ENCODE measurements around the gene ENTPD5.

DNA sequence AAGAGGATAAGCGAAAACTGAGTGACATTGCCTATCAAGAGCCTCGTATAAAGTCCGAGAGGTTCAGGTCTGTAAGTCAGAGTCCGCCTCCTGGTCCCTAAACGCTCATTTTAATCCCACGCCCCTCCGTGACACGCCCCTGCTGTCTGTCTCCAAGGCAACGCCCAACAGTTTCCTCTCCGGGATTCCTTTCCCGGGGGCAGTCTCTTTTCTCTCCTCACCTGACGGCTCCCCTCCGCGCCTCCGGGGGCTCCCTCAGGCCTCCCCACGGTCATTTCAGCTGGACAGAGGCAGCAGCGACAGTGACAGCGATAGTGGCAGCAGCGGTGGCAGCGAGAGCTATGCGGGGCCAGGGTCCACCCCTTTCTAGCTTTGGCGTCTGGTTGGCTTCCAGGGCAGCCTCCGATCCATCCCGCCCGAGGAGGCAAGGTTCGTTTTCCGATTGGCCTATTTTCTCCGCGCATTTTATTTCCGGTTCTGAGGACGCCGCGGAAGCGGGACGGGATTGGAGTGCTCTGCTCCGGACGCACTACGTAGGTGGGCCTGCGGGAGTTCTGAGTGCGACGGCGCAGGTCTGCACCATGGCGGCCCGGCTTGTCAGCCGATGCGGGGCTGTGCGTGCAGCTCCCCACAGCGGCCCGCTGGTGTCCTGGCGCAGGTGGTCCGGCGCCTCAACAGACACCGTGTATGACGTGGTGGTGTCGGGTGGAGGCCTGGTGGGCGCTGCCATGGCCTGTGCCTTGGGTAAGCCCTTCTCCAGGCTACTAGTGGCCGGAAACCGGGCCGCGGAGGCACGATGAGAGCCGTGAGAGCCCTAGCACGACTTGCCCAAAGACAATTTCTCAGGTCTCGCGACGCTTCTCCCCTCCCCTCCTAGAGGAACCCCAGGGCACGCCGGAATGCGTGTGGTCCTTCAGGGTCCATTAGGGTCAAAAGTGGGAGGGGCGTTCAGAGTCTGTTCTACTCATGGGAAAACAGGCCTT is 69.0 kb downstream of the ENTPD5 start, which contains the start of the genes COQ6 and FAM161B:
- TF ChIP-seq YY1 (IDR thresholded peaks at IDR 0.05; ENCODE audit: low read depth): peak; percentile 90
- TF ChIP-seq, protein P1, sequence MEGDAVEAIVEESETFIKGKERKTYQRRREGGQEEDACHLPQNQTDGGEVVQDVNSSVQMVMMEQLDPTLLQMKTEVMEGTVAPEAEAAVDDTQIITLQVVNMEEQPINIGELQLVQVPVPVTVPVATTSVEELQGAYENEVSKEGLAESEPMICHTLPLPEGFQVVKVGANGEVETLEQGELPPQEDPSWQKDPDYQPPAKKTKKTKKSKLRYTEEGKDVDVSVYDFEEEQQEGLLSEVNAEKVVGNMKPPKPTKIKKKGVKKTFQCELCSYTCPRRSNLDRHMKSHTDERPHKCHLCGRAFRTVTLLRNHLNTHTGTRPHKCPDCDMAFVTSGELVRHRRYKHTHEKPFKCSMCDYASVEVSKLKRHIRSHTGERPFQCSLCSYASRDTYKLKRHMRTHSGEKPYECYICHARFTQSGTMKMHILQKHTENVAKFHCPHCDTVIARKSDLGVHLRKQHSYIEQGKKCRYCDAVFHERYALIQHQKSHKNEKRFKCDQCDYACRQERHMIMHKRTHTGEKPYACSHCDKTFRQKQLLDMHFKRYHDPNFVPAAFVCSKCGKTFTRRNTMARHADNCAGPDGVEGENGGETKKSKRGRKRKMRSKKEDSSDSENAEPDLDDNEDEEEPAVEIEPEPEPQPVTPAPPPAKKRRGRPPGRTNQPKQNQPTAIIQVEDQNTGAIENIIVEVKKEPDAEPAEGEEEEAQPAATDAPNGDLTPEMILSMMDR (IDR thresholded peaks at IDR 0.05): peak; percentile 23
- TF ChIP-seq ELF1 (IDR thresholded peaks at IDR 0.05): peak; percentile 87
- TF ChIP-seq POLR2AphosphoS5 (IDR thresholded peaks at IDR 0.05; ENCODE audit: low read depth, low read length): no peak; the same call in 1 of the 2 replicates
- peak; percentile 95 for TF ChIP-seq GABPA (IDR thresholded peaks at IDR 0.05; ENCODE audit: low read depth)
- TF ChIP-seq RAD21 (IDR thresholded peaks at IDR 0.05; ENCODE audit: low read length): no peak
- no peak for TF ChIP-seq JUND (IDR thresholded peaks at IDR 0.05)
- TF ChIP-seq FOXM1 (IDR thresholded peaks at IDR 0.05; ENCODE audit: low read depth): no peak
- TF ChIP-seq, protein P2, sequence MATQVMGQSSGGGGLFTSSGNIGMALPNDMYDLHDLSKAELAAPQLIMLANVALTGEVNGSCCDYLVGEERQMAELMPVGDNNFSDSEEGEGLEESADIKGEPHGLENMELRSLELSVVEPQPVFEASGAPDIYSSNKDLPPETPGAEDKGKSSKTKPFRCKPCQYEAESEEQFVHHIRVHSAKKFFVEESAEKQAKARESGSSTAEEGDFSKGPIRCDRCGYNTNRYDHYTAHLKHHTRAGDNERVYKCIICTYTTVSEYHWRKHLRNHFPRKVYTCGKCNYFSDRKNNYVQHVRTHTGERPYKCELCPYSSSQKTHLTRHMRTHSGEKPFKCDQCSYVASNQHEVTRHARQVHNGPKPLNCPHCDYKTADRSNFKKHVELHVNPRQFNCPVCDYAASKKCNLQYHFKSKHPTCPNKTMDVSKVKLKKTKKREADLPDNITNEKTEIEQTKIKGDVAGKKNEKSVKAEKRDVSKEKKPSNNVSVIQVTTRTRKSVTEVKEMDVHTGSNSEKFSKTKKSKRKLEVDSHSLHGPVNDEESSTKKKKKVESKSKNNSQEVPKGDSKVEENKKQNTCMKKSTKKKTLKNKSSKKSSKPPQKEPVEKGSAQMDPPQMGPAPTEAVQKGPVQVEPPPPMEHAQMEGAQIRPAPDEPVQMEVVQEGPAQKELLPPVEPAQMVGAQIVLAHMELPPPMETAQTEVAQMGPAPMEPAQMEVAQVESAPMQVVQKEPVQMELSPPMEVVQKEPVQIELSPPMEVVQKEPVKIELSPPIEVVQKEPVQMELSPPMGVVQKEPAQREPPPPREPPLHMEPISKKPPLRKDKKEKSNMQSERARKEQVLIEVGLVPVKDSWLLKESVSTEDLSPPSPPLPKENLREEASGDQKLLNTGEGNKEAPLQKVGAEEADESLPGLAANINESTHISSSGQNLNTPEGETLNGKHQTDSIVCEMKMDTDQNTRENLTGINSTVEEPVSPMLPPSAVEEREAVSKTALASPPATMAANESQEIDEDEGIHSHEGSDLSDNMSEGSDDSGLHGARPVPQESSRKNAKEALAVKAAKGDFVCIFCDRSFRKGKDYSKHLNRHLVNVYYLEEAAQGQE (IDR thresholded peaks at IDR 0.05; ENCODE audit: low read depth, low read length): no peak
- peak; percentile 69; the same call in 1 of the 2 replicates for TF ChIP-seq TAF1 (IDR thresholded peaks at IDR 0.05; ENCODE audit: borderline replicate concordance, low read depth, low read length)
- TF ChIP-seq, protein P3, sequence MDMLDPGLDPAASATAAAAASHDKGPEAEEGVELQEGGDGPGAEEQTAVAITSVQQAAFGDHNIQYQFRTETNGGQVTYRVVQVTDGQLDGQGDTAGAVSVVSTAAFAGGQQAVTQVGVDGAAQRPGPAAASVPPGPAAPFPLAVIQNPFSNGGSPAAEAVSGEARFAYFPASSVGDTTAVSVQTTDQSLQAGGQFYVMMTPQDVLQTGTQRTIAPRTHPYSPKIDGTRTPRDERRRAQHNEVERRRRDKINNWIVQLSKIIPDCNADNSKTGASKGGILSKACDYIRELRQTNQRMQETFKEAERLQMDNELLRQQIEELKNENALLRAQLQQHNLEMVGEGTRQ (IDR thresholded peaks at IDR 0.05; ENCODE audit: borderline replicate concordance, low read depth, low read length): no peak
- peak; percentile 61 for TF ChIP-seq SIN3A (IDR thresholded peaks at IDR 0.05; ENCODE audit: borderline replicate concordance, low read depth, low read length)
- TF ChIP-seq, protein P4, sequence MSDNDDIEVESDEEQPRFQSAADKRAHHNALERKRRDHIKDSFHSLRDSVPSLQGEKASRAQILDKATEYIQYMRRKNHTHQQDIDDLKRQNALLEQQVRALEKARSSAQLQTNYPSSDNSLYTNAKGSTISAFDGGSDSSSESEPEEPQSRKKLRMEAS (IDR thresholded peaks at IDR 0.05; ENCODE audit: low read depth): peak; percentile 56
